Neuronal stem cell (in vitro differentiated cells): ENCODE measurements around the gene CEP170B.
"Not testable (repeated sequence)": the region's sequence is repeated elsewhere in the genome, so short reads cannot be mapped to it uniquely, and the experiment has no call there.

Source experiments
- DNase-seq: peaks from one replicate; pipeline ENCODE4 v3.0.0-alpha.2; 2013; ENCODE audit warnings: low spot score
- H2AFZ ChIP-seq: one replicate; pipeline ENCODE4 v1.6.1; 2013; ENCODE audit warnings: mild to moderate bottlenecking, low read length, inconsistent platforms
- H2AK5ac ChIP-seq: 2 replicates; pipeline ENCODE4 v1.6.1; 2013; ENCODE audit warnings: low read depth, mild to moderate bottlenecking, inconsistent platforms, low read length, moderate library complexity, mixed read lengths
- H2BK120ac ChIP-seq: 2 replicates; pipeline ENCODE4 v1.6.1; 2013; ENCODE audit warnings: low read depth, mild to moderate bottlenecking, inconsistent platforms, low read length, moderate library complexity, mixed read lengths
- H2BK12ac ChIP-seq: one replicate; pipeline ENCODE4 v1.6.1; 2013; ENCODE audit warnings: low read length, inconsistent platforms
- H2BK15ac ChIP-seq: 2 replicates; pipeline ENCODE4 v1.6.1; 2013; ENCODE audit warnings: mild to moderate bottlenecking, low read length, inconsistent platforms, mixed read lengths
- H2BK5ac ChIP-seq: one replicate; pipeline ENCODE4 v1.6.1; 2013; ENCODE audit warnings: inconsistent platforms, mild to moderate bottlenecking, low read length, moderate library complexity
- H3K14ac ChIP-seq: one replicate; pipeline ENCODE4 v1.6.1; 2013; ENCODE audit warnings: low read length, inconsistent platforms
- H3K18ac ChIP-seq: 2 replicates; pipeline ENCODE4 v1.6.1; 2013; ENCODE audit warnings: low read length, inconsistent platforms
- H3K23ac ChIP-seq: 2 replicates; pipeline ENCODE4 v1.6.1; 2013; ENCODE audit warnings: low read depth, mild to moderate bottlenecking, mixed read lengths, low read length, inconsistent platforms; ENCODE audit not compliant: poor library complexity
- H3K27ac ChIP-seq: replicated peaks from 3 replicates; pipeline ENCODE4 v1.5.1; 2013; ENCODE audit warnings: low read length, inconsistent platforms
- H3K27me3 ChIP-seq, 3 experiments: 2 replicates each; pipeline ENCODE4 v1.6.1; 2013; ENCODE audit warnings: low read length in 3 of 3, mild to moderate bottlenecking in 2 of 3, inconsistent platforms in 1 of 3, low read depth in 1 of 3, mixed read lengths in 1 of 3, moderate library complexity in 1 of 3; ENCODE audit not compliant: control insufficient read depth in 3 of 3, insufficient read depth in 3 of 3
- H3K36me3 ChIP-seq, 2 donors: replicated peaks in 1 of 2; 2 replicates each; pipeline ENCODE4 v1.6.1; 2013; ENCODE audit warnings: low read length in 2 of 2; ENCODE audit not compliant: control insufficient read depth in 2 of 2, insufficient read depth in 2 of 2
- H3K4ac ChIP-seq: 2 replicates; pipeline ENCODE4 v1.6.1; 2013; ENCODE audit warnings: inconsistent platforms, mild to moderate bottlenecking, low read length, moderate library complexity
- H3K4me1 ChIP-seq, 2 donors: 1 replicate in 1 of 2; 2 replicates in 1 of 2; pipeline ENCODE4 v1.6.1; 2013; ENCODE audit warnings: low read length in 2 of 2, low read depth in 1 of 2; ENCODE audit not compliant: control insufficient read depth in 2 of 2, insufficient read depth in 1 of 2
- H3K4me2 ChIP-seq: one replicate; pipeline ENCODE4 v1.6.1; 2013; ENCODE audit warnings: mild to moderate bottlenecking, low read length, inconsistent platforms; ENCODE audit not compliant: insufficient read depth, poor library complexity, severe bottlenecking
- H3K4me3 ChIP-seq, 2 donors: 2 replicates each; pipeline ENCODE4 v1.5.1; 2013; ENCODE audit warnings: low read length in 2 of 2, mild to moderate bottlenecking in 2 of 2, inconsistent platforms in 1 of 2, moderate library complexity in 1 of 2
- H3K79me1 ChIP-seq: one replicate; pipeline ENCODE4 v1.6.1; 2013; ENCODE audit warnings: low read depth, mild to moderate bottlenecking, inconsistent platforms, low read length, moderate library complexity
- H3K9ac ChIP-seq: one replicate; pipeline ENCODE4 v1.6.1; 2013; ENCODE audit warnings: mild to moderate bottlenecking, low read depth, low read length, inconsistent platforms; ENCODE audit not compliant: poor library complexity
- H3K9me3 ChIP-seq, 2 donors: replicated peaks in 1 of 2; 2 replicates each; pipeline versions ENCODE3 to v1.6.1; 2013; ENCODE audit warnings: low read length in 2 of 2, mild to moderate bottlenecking in 2 of 2, inconsistent platforms in 1 of 2, low read depth in 1 of 2, mixed read lengths in 1 of 2, moderate library complexity in 1 of 2; ENCODE audit not compliant: control insufficient read depth in 2 of 2, insufficient read depth in 1 of 2
- H4K8ac ChIP-seq: one replicate; pipeline ENCODE4 v1.6.1; 2013; ENCODE audit warnings: low read depth, mild to moderate bottlenecking, inconsistent platforms, low read length, moderate library complexity
- H4K91ac ChIP-seq: one replicate; pipeline ENCODE4 v1.6.1; 2013; ENCODE audit warnings: low read length, low read depth, mild to moderate bottlenecking, inconsistent platforms; ENCODE audit not compliant: poor library complexity
- WGBS, 2 donors: extraction: QIAGEN DNeasy Blood & Tissue Kit; methylation state at CpG; one replicate each; pipeline ENCODE4 v1.1.7; 2013; ENCODE audit warnings: missing lambda C conversion rate in 2 of 2, mixed read lengths in 1 of 2; ENCODE audit not compliant: insufficient read length in 2 of 2, insufficient replicate concordance in 1 of 2; ENCODE audit errors: extremely low coverage in 2 of 2; 5-methylcytosine and 5-hydroxymethylcytosine counted together

Gene CEP170B

DNA sequence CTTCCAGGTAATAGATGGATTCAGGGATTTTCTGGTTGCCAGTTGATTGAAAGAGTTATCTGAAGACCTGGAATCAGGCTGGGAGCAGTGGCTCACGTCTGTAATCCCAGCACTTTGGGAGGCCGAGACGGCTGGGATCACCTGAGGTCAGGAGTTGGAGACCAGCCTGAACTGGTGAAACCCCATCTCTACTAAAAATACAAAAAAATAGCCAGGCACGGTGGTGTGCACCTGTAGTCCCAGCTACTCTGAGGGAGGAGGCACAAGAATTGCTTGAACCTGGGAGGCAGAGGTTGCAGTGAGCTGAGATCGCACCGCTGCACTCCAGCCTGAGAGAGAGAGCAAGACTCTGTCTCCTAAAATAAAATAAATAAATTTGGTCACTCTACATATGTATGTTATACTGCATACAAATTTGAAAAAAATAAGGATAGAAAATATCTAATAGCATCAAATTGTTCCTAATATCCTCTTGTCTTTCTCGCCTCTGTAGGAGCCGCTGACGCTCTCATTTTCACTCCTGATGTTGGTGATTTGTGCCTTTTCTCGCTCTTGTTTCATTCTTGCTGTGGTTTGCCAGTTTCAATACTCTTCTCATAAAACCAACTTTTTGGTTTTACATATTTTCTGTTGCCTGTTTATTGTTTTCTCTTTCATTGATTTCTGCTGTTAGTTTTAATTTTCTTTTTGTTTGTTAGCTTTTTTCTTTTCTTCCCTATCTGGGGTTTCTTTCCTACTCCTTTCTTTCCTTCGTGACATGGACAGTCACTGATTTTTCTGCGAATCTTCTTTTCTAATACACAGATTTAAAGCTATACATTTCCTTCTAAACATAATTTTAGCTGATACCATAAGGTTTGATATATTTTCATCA, 35.8 kb downstream of the CEP170B start:
- Histone ChIP-seq H3K79me1 (no peaks in the 10 kb centered on the region), H2BK12ac (no peak overlapping the region), H3K27me3 (peaks cover 0 to 47% (median 0%) of the 10 kb centered on the region in 3 experiments), H3K4me2 (no peak overlapping the region), H2BK5ac (no peak overlapping the region), H3K9ac (no peak overlapping the region), H4K8ac (no peak overlapping the region), H3K9me3 (peaks cover 2 to 5% of the 10 kb centered on the region in 2 donors), H2BK15ac (no peak overlapping the region), H3K14ac (no peak overlapping the region), H3K27ac (no peak overlapping the region), H3K18ac (no peak overlapping the region), H2BK120ac (no peak overlapping the region), H2AK5ac (no peak overlapping the region), H3K4me3 (no peak overlapping the region), H3K23ac (no peak overlapping the region), H3K4ac (no peak overlapping the region), H2AFZ (no peak overlapping the region), H3K36me3 (no peaks in the 10 kb centered on the region), H3K4me1 (no peaks in the 10 kb centered on the region), H4K91ac (no peak overlapping the region)
- DNase-seq, result no peak
- no CpG with 5 or more reads among the region's 12 CpGs for WGBS, 2 donors

DNA sequence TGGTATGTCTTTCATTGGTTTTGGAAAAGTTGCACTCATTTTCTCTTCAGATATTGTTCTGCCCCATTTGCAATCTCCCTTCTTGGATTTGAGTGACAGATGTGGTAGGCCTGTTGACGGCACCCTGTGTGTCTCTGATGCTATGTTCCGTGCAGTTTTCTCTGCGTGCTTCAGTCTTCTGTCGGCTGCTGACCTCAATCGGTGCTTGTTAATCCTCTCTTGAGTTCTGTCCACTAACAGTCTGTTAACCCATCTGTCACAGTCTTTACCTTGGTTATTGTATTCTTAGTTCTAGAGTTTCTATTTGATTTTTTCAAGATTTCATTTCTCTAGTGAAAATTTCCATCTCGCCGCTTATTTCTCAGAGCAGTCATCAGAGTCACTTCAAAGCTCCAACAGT, 38.9 kb downstream of the CEP170B start:
- Histone ChIP-seq H2AK5ac (no peak overlapping the region), H2BK5ac (no peak overlapping the region), H3K79me1 (no peaks in the 10 kb centered on the region), H2BK120ac (no peak overlapping the region), H3K18ac (no peak overlapping the region), H3K23ac (no peak overlapping the region), H2BK12ac (no peak overlapping the region), H3K9me3 (peaks cover 2 to 14% of the 10 kb centered on the region in 2 donors), H3K4me2 (no peak overlapping the region), H3K4me3 (no peak overlapping the region), H3K4me1 (no peaks in the 10 kb centered on the region), H2AFZ (no peak overlapping the region), H3K36me3 (no peaks in the 10 kb centered on the region), H3K9ac (no peak overlapping the region), H4K91ac (no peak overlapping the region), H4K8ac (no peak overlapping the region), H2BK15ac (no peak overlapping the region), H3K27me3 (peaks cover 0 to 60% (median 0%) of the 10 kb centered on the region in 3 experiments), H3K4ac (no peak overlapping the region), H3K27ac (no peak overlapping the region), H3K14ac (no peak overlapping the region)
- DNase-seq, result no peak
- no CpG with 5 or more reads among the region's 7 CpGs for WGBS, 2 donors

GRCh38 chr14:104904650-104905578, 39.8 kb downstream of the CEP170B start:
- H3K4ac ChIP-seq, H3K27ac ChIP-seq, H2AK5ac ChIP-seq, H4K91ac ChIP-seq, H3K23ac ChIP-seq, H3K4me3 ChIP-seq, H3K9ac ChIP-seq, H3K18ac ChIP-seq, H2BK12ac ChIP-seq, H2BK120ac ChIP-seq, DNase-seq, H3K79me1 ChIP-seq, H3K4me2 ChIP-seq, H3K36me3 ChIP-seq, H4K8ac ChIP-seq, H3K14ac ChIP-seq, H2BK5ac ChIP-seq, H2BK15ac ChIP-seq, H2AFZ ChIP-seq, H3K4me1 ChIP-seq: not testable (repeated sequence)
- H3K9me3 ChIP-seq, result peaks cover 2 to 14% of the 10 kb centered on the region in 2 donors
- WGBS, 2 donors, result no CpG with 5 or more reads among the region's 38 CpGs
- H3K27me3 ChIP-seq, result peaks cover 0 to 54% (median 0%) of the 10 kb centered on the region in 3 experiments

GRCh38 chr14:104905579-104905933, 40.5 kb downstream of the CEP170B start:
- not testable (repeated sequence) for H3K4me3 ChIP-seq, H2AFZ ChIP-seq, H3K4ac ChIP-seq, H3K18ac ChIP-seq, H3K4me2 ChIP-seq, H2BK120ac ChIP-seq, H3K27ac ChIP-seq, H2BK5ac ChIP-seq, H3K79me1 ChIP-seq, H3K9ac ChIP-seq, H3K4me1 ChIP-seq, H2BK15ac ChIP-seq, H2BK12ac ChIP-seq, H4K91ac ChIP-seq, H4K8ac ChIP-seq, H3K36me3 ChIP-seq, H3K14ac ChIP-seq, DNase-seq, H2AK5ac ChIP-seq, H3K23ac ChIP-seq
- no CpG with 5 or more reads among the region's 28 CpGs for WGBS, 2 donors
- Histone ChIP-seq H3K27me3 (peaks cover 0 to 48% (median 0%) of the 10 kb centered on the region in 3 experiments), H3K9me3 (peaks cover 2 to 14% of the 10 kb centered on the region in 2 donors)
